GM12891 (cell line): ENCODE data around the gene CLRN1. TPM values are rescaled to one million over a fixed set of nuclear protein-coding genes. Genes with fewer than 3 reads are reported as not detected.

ENCODE experiments used
- DNase-seq: peaks from one replicate; pipeline ENCODE4 v3.0.0; 2011; ENCODE audit warnings: low spot score; ENCODE audit not compliant: insufficient read length
- FAIRE-seq: peaks from 2 replicates; lab custom pipeline; 2011; peaks lifted over from hg19 to GRCh38; lab: Jason Lieb, UNC
- PAX5 ChIP-seq: IDR thresholded peaks from 2 replicates; pipeline ENCODE4 v1.6.1; 2011; ENCODE audit warnings: low read length, moderate library complexity, mild to moderate bottlenecking; ENCODE audit not compliant: insufficient read depth, severe bottlenecking
- POLR2A ChIP-seq: IDR thresholded peaks from 2 replicates; pipeline ENCODE4 v1.6.1; 2011; ENCODE audit warnings: low read depth, low read length, control low read depth
- POLR2AphosphoS5 ChIP-seq: IDR thresholded peaks from 2 replicates; pipeline ENCODE4 v1.6.1; 2011; ENCODE audit warnings: low read depth, low read length, control low read depth
- POU2F2 ChIP-seq: IDR thresholded peaks from 2 replicates; pipeline ENCODE4 v1.6.1; 2011; ENCODE audit warnings: low read depth, mild to moderate bottlenecking, control low read depth, low read length, moderate library complexity
- SPI1 ChIP-seq: IDR thresholded peaks from 2 replicates; pipeline ENCODE4 v1.6.1; 2011; ENCODE audit warnings: low read depth, low read length, control low read depth
- TAF1 ChIP-seq: IDR thresholded peaks from 2 replicates; pipeline ENCODE4 v1.6.1; 2011; ENCODE audit warnings: low read depth, low read length, control low read depth
- polyA plus RNA-seq: library from polyadenylated mRNA; unstranded; fragments of >200 nt; gene quantifications from one replicate; pipeline ENCODE4 v1.2.1, GENCODE V29; 2012; ENCODE audit warnings: low read depth, missing spikeins, inconsistent platforms; ENCODE audit not compliant: missing spikeins

The CLRN1 gene
- polyA plus RNA-seq, result not detected

DNA sequence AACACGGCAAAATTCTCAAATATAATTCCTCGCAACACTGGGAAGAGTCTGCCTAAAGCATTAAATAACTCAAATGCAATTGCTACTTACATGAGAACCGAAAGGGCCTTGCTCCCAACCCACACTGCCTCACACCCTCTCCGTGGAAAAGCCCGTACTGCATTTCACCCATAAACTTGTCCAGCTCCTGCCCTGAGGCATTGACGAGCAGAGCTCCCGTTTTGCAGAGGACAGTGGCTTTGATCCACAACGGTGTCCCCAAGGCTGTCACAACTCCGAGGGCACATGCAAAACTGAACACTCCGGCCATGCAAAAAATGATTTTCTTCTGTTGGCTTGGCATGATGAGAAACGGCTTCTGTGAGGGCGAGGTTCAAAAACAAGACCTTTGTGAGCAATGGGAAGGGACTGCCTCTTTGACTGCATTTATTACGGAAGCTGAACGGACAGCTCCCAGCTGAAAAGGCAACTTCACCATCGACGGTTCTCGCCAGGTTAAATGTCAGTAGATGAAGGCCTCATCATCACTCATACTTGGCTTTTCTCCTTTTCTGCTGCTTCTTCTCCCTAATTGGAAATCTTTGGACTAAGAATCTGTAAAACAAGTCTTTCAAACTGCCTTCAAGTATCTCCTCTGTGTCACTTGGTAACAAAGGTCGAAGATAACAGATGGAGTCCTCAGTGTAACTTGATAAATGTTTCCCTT lies at the start of gene CLRN1:
TSS of gene CLRN1 (minus strand) at position 362 of the 706 bp plus-strand sequence. CDS start at position 343, 19 bp downstream.
- no peak for TF ChIP-seq POLR2A
- TF ChIP-seq PAX5, result no peak
- TF ChIP-seq SPI1, result no peak
- no peak for TF ChIP-seq TAF1
- DNase-seq, result no peak
- no peak for FAIRE-seq

DNA sequence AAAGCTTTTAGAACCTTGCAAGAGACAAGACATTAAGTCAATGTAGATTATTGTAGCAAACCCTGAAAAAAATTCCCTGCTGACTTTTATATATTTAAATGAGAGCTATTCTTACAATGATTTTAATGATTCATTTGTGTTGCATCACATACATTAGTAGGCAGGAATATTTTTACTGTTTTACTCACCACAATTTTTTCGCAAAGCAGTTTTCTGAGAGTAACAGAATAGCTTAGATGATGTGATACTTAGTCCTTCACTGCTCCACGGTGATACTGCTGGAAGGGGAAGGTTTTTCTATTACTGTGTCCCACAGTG lies 43.9 kb upstream of the CLRN1 start:
- FAIRE-seq, result no peak
- TF ChIP-seq POLR2A, result no peak
- TF ChIP-seq SPI1, result no peak
- no peak for TF ChIP-seq TAF1
- TF ChIP-seq POLR2AphosphoS5, result no peak
- no peak for TF ChIP-seq POU2F2
- TF ChIP-seq PAX5, result no peak
- DNase-seq, result no peak

DNA sequence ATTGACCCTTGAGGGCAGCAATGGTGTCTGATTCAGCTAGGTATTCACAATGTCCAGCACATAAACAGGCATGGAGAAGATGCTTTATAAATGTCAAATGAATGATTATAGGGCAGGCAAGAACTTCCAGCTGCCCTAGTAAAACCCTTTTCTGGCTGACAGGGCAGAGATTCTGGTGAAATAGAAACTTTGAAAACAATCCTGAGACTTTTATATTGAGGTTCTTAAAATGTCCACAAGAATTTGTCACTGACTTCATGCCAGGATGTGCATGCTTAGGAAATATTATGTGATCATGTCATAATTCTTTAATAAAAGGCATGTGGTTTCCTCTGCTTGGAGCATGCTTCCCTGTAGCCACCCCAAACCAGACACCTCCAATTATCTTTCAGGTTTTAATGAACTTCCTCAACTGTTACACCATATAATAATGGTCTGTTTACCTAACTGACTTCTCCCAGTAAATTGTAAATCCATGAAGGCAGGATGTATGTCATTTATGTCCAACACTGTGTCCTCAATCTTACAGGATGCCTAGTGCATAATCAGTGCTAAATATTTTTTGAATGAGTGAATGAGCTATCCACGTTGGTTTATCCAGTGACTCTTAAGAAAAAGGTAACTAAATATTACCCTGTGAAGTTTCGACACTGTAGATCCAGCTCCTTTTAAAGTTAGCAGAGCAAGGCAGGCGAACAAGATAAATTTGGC lies 43.4 kb upstream of the CLRN1 start:
- TF ChIP-seq TAF1 (no peak), SPI1 (no peak), POLR2A (no peak), POU2F2 (no peak), PAX5 (no peak), POLR2AphosphoS5 (no peak)
- FAIRE-seq, result no peak
- DNase-seq, result no peak

DNA sequence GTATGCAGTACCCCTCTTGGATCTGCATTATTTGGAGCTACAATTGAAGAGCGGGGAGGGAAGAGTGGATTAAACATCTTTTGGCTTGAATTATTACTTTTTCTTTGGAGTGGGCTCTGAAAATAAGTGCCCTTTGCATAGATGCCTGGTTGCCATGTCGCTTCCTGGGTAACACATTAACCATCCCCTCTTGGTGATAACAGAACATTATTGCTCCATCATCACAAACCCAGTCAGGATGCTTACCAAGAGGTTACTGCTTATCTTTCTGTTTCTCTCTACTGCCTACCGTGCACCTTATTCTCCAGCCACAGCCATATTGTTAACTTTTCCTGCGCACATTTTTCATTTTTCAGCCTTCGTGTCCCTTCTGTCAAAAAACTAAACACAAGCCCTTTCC lies 42.7 kb upstream of the CLRN1 start:
- FAIRE-seq (no peak), DNase-seq (no peak)
- TF ChIP-seq POLR2AphosphoS5 (no peak), TAF1 (no peak), POLR2A (no peak), PAX5 (no peak), POU2F2 (no peak), SPI1 (no peak)

- FAIRE-seq (no peak), DNase-seq (no peak)
- TF ChIP-seq TAF1 (no peak), PAX5 (no peak), POLR2A (no peak), POLR2AphosphoS5 (no peak), POU2F2 (no peak), SPI1 (no peak)
These were observed 42.0 kb upstream of the CLRN1 start for GRCh38 chr3:151014501-151015018.

DNA sequence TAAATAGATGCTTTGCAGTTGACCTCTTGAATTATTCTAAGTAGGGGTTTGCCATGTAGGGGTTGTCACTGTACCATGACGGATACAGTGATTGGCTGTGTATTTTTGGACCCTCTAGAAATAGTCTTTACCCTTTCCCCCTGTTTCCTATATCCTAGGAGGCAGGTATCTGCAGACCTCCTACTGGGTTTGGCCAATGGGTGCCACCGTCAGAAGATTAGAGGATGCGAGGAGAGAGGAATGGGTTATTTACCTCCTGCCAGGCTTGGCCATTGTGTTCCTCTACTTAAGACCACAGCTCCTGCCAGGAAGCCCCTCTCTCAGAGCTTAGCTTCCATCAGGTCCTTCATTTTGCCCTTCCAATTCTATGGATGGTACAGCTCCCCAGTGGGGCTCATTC lies 40.2 kb upstream of the CLRN1 start:
- FAIRE-seq (no peak), DNase-seq (no peak)
- TF ChIP-seq POLR2A, result no peak
- no peak for TF ChIP-seq TAF1
- TF ChIP-seq PAX5, result no peak
- TF ChIP-seq POU2F2, result no peak
- no peak for TF ChIP-seq SPI1
- TF ChIP-seq POLR2AphosphoS5, result no peak

DNA sequence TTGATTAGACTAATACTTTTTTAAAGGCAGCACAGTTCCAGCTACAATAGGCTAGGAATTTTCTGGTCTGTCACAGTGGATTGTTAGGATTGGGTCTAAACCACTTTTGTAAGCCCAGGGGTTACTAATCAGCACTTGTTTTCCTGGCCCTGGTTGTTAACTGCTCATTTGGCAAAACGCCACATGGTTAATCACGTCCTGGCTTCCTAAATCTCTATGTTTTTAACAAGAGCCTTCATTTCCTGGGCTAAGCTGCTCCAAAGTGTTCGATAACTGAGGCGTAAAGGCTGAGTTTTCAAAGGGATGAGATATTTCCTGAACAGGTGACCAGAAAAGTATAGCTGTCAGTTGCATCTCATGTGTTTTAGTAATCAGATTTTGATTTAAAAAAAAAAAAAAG lies 38.9 kb upstream of the CLRN1 start:
- DNase-seq (no peak), FAIRE-seq (no peak)
- TF ChIP-seq POLR2AphosphoS5 (no peak), POU2F2 (no peak), SPI1 (no peak), TAF1 (no peak), POLR2A (no peak), PAX5 (no peak)

GRCh38 chr3:151009981-151010380 lies 37.5 kb upstream of the CLRN1 start:
- DNase-seq, result no peak
- no peak for FAIRE-seq
- TF ChIP-seq SPI1 (no peak), PAX5 (no peak), POLR2A (no peak), POLR2AphosphoS5 (no peak), TAF1 (no peak), POU2F2 (no peak)

DNA sequence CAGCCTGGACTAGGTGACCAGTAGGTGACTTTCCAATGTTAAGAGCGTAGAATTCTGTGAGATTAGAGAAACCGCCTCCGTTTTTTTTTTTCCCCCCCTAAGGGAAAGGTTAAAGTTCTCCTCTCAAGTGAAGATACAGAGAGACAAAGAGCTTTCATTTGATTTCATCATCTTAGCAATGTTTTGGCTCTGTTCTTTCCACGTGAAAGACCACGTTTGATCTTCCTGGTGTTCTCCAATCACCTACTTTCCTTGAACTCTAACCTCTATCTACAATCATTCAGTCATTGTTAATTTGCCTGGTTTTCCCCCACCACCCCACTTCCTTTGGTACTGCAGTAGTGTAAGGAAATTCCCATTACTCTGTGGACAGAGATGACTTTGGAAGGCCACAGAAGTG lies 36.9 kb upstream of the CLRN1 start:
- no peak for FAIRE-seq

DNA sequence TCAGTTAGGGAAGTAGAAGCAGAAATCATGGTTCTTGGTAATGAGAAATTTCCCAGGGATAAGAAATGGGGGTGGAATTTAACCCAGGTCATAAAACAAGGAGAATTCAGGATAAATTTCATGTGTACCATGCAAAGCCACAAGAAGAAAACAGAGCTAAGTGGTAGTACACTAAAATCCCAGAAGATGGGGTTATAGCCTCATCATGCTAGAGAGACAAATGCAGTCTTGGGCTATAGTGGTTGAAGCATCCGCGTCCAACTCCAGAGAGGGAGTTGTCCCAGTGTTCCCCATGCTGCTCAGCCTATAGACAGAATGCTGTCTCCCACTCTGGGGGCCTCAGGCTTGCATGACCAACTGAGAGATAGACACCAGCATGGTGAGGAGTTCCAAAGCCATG lies 36.2 kb upstream of the CLRN1 start:
- DNase-seq, result no peak
- no peak for FAIRE-seq
- no peak for TF ChIP-seq POLR2A
- TF ChIP-seq POLR2AphosphoS5, result no peak
- TF ChIP-seq TAF1, result no peak
- no peak for TF ChIP-seq SPI1
- no peak for TF ChIP-seq POU2F2
- no peak for TF ChIP-seq PAX5

More for the DNA sequence above, 36.9 kb upstream of the CLRN1 start:
- no peak for TF ChIP-seq SPI1
- TF ChIP-seq POLR2AphosphoS5, result no peak
- no peak for TF ChIP-seq POU2F2
- TF ChIP-seq POLR2A, result no peak
- TF ChIP-seq TAF1, result no peak
- TF ChIP-seq PAX5, result no peak
- no peak for DNase-seq
